GM19023 (cell line): ENCODE results near the gene WRAP73.

ENCODE experiments used
- ATAC-seq: cut with Tn5 transposase; IDR thresholded peaks from one replicate; pipeline ENCODE4 v1.9.1; 2021; ENCODE audit warnings: mild to moderate bottlenecking, moderate library complexity; ENCODE audit not compliant: unreplicated experiment

WRAP73 gene

DNA sequence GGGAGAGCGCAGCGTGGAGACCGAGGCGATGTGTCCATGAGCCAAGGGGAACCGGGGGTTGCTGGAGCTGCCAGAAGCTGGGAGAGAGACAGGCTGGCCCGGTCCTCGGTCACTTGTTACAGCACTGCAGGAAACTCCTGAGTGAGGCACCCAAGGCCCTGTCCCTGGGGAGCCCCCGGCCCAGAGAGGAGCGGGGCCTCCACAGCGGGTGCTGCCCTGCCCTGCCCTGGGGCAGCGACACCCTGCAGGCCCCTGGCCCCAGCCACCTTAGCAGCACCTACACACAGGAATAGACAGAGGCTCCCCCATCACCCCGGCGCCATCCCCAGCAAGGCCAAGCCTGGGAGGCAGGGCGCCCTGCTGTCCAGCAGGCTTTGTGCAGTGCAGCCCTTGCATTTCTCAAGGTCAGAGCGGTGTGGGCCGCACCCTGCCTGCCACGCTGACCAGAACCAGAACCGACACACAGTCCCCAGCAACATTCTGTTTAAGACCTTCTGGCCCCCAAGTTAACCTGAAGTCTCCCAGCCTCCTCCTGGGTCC is 32.0 kb downstream of the WRAP73 start:
- ATAC-seq: no peak

GRCh38 chr1:3616861-3617260 is 33.0 kb downstream of the WRAP73 start:
- no peak for ATAC-seq

DNA sequence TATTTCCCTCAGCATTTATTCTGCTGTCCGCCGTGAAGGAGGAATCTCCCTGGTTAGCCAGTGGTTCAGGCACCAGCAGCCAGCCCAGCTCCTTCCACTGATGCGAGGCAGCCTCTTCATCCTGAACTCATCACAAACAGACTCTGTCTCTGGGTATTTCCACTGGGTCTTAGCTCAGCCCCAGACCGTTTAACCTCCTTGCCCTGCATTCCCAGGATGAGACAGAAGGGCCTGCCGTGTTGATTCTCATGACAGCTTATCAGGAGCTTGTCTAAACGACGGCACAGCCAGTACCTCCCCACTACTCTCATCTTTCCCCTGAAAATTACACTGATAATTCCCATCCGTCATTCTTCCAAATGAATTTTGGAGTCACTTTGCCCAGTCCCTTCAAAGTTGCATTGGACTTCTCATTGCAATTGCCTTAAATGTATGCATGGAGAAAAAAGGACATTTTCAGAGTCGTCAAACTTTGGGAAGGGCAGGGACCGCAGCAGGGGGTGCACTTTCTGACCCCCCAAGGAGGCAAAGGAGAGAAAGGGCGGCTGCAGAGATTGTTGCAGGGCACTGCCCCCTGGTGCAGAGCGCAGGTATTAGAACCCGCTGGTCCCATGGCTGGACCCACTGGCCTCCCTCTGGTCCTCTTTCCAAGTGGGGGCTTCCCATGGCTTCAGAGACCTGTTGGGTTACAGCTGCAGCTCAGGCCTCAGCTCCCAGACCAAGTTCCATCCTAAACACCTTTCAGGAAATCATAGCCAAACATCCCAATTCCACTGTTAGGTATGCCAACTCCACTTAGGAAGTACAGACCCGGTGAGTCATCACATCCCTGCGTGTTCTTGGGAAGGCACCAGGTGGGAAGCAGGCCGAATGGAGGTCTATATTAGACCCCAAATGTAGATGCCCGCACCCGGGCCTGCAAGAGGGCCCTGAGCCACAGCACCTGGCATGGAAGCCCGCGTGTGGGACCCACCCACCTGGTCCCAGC is 34.9 kb downstream of the WRAP73 start:
- ATAC-seq: no peak

- no peak for ATAC-seq
Measured at GRCh38 chr1:3612123-3612522, 37.8 kb downstream of the WRAP73 start.

- no peak for ATAC-seq
Measured at GRCh38 chr1:3611170-3612019, 38.5 kb downstream of the WRAP73 start, which contains the start of gene MEGF6. Gene MEGF6, minus strand, starts transcription at chr1:3611508. Its CDS starts 240 bp downstream, at chr1:3611268.

GRCh38 chr1:3610527-3611169 is 39.3 kb downstream of the WRAP73 start:
- no peak for ATAC-seq

DNA sequence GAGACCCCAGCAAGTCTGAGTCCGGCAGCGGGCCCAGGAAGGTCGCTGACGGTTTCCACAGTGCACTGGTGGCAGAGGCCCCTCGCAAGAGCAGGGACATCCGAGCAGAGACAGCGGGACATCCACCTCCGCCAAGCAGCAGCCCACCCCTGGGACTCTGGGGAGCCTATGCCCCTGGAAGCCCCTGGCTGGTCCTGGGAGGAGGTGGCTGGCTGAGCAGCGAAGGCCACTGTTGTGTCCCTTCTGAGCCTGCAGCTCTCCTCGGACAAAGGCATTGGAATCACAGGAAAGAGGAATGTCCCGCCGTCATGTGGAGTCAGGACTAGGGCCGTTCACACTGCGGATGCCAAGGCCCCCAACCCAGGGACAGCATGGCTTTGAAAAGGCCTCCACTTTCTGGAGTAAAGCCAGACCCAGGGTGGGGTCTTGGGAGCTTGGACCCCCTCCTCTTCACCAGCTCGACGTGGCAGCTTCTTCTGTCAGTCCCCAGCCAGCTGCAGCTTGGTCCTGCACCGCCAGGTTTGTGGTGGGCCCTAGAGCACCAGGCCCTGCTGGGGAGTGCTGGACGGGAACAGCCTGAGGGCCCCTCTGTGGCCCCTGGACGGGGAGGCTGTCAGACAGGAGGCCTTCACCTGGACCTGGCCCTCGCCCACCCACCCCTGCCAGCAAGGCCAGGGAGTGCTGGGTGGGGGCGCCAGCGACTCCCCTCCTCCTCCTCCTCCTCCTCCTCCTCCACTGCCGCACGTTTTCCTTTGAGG is 40.0 kb downstream of the WRAP73 start:
- no peak for ATAC-seq

GRCh38 chr1:3609016-3609768 is 40.7 kb downstream of the WRAP73 start:
- ATAC-seq: no peak

GRCh38 chr1:3608154-3608553 is 41.7 kb downstream of the WRAP73 start:
- no peak for ATAC-seq

GRCh38 chr1:3607703-3608065 is 42.2 kb downstream of the WRAP73 start:
- no peak for ATAC-seq

GRCh38 chr1:3606779-3607702 is 42.9 kb downstream of the WRAP73 start:
- no peak for ATAC-seq

DNA sequence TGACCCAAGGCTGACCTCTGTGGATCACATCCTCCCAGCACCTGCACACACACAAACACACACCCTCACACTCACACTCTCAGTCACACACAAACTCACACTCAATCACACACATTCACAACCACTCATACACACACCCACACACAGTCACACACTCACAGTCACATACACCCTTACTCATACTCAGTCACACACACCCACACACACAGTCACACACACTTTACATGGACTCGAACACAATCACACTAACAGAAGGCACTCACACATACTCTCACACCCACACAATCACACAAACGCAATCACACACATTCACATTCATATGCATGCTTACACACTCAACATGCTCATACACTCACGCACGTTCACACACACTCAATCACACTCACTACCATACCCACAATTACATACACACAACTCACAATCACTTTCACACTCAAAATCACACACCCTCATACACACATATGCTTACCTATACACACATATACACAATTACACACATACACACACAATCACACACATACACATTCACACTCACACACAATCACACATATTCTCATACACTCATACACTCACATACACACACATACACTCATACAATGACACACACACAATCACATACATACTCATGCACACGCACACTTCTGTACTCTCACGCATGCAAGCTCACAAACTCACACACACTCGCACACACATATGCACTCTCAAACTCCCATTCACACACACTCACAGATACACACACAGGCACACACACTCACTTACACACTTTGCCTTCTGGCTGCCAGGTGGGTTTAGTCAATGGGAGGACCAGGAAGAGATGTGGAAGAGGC is 44.7 kb downstream of the WRAP73 start:
- no peak for ATAC-seq

DNA sequence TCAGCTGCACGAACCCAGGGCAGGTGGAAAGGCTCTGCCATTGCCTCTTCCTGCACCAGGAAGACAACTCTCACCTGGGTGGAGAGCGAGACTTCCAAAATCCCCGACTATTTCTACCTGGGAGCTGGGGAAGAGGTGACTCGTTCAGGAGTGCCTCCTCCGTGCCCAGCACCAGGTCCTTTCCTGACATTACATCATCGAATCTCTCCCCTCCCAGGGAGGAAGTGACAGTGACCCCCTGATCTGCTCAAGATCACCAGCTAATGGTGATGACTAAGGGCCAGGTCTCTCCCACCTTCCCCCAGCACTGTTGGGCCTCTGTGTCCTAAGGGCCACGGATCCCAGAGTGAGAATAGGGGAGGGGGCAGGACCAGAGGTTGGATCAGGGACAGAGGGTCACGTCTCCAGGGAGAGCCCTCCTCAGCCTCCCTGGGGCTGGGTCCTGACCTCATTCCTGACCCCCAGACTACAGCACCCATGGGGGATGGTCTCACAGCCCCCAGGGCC is 45.4 kb downstream of the WRAP73 start:
- no peak for ATAC-seq

DNA sequence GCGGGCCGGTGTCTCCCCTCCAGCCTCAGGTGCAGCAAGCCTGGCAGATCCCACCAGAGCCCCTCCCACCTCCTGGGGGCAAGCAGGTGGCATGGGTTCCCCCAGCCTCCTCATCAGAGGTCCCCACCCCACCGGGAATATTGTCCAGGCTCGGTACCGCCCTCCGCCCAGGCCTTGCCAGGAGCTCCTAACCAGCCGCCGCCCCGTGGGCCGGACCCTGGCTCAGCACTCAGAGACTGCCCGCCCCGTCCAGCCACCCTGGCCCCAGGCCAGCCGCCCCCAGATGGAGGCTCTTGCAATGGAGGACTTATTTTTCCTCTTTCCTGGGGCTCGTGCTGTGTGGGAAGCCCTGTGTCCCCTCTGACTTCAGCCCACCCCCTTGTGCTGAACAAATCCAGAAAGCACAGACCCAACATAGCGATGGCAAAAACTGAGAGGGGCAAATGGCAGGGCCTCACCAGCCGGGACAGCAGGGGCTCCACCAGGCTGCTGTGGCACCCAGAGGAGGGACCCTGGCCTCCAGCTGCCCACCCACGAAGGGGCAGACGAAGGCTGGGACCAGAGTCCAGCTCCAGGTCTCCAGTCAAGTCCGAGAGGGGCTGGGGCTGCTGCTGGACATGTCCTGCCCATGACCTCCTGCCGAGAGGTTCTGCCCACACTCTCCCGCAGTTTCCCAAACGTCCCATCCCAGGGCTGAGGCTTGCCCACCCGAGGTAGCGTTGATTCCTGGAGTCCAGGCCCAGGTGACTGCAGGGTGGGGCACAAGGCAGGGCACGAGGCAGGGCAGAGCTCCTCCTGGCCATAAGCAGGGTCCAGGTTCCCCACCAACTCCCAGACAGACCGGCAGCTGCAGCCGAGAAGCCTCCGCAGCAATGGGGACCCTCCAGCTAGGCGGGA is 46.1 kb downstream of the WRAP73 start:
- ATAC-seq: no peak

DNA sequence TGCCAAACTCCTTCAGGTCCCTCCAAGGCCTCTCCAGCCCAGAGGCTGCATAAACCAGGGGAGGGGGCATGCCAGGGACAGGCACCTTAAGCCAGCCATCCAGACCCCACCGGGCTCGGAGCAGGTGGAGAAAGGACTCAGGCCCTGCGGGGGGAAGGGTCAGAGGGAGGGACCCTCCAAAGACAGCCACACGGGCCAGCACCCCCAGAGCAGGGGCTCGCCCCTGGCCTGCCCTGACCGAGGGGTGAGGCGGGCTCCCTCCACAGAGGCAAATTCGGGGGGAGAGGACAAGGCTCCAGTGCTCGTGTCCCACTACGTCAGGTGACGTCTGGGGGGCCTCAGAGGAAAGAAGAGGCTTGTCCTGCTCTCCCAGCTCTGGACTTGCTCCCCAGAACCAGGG is 46.7 kb downstream of the WRAP73 start:
- ATAC-seq: no peak

DNA sequence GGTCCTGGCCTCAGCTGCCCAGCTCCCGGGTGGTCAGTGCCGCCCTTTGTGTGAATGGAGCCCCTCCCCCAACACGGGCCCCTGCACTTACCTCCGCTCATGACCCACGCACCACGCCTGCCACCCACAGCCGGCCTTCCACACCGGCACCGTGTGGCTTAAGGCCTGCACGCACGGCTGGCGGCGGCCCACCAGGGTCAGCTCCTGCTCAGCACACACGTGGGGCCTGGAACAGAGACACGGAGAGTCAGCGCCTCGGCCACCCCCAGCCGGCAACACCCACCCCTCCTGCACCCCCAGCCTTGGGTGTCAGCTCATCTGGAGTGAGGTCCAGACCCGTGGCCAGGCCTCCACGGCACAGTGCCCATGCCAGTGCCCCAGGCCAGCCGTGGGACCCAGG is 47.5 kb downstream of the WRAP73 start:
- ATAC-seq: no peak
